ENCODE data around the gene PDE6B.

Gene PDE6B

DNA sequence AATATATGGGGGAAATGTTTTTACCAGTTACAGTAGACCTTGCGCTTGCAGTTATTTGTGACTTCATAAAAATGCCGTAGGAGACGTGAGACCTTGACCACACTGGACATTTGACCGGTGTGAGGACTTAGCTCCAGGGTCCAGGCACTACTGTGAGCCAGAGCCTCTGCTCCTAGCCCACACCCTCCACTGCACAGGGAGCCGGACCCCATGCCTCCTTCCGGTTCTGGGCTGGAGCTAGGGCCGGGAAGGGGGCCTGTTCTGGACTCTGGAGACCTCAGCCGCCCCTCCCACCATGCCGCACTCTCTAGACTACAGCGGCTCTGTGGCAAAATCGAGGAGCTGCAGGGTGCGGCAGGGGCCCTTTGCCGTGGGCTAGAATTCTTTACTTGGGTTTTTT is 85.5 kb downstream of the PDE6B start:
- no peak overlapping the region for H3K4me3 ChIP-seq
- DNase-seq (ENCODE audit: low spot score in 2 of 2) = no peak
- in situ Hi-C loops (cut with MboI; ENCODE audit: low sequenced_read_pairs) = no loop called here
- H3K27me3 ChIP-seq (ENCODE audit: low read depth) = no peaks in the 10 kb centered on the region
- H3K9me3 ChIP-seq = no peaks in the 10 kb centered on the region
- peaks cover 18% of the 10 kb centered on the region for H3K36me3 ChIP-seq (replicated peaks)
- H3K4me1 ChIP-seq = peaks cover 9% of the 10 kb centered on the region

DNA sequence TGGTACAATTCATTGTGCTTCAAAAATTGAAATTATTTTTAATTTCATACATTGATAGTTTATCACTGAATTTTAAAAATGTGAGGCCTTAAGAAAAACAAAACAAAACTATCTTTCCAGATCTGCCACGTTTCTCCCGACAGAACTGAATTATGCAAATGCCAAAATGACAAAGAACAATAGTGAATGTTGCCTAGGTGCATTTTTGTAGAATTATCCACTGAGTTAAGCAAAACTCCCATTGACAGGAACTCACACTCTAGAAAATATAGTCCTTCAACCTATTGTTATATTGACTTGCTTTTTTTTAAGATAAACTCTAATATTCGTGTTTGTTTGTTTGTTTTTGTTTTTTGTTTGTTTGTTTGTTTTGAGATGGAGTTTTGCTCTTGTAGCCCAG is 86.7 kb downstream of the PDE6B start:
- DNase-seq (ENCODE audit: low spot score in 2 of 2) = no peak
- H3K4me3 ChIP-seq = no peak overlapping the region
- peaks cover 17% of the 10 kb centered on the region; the same call in 1 of the 2 replicates for H3K36me3 ChIP-seq (replicated peaks)
- H3K9me3 ChIP-seq = no peaks in the 10 kb centered on the region
- in situ Hi-C loops (cut with MboI; ENCODE audit: low sequenced_read_pairs) = no loop called here
- H3K4me1 ChIP-seq = peaks cover 7% of the 10 kb centered on the region
- no peaks in the 10 kb centered on the region for H3K27me3 ChIP-seq (ENCODE audit: low read depth)

DNA sequence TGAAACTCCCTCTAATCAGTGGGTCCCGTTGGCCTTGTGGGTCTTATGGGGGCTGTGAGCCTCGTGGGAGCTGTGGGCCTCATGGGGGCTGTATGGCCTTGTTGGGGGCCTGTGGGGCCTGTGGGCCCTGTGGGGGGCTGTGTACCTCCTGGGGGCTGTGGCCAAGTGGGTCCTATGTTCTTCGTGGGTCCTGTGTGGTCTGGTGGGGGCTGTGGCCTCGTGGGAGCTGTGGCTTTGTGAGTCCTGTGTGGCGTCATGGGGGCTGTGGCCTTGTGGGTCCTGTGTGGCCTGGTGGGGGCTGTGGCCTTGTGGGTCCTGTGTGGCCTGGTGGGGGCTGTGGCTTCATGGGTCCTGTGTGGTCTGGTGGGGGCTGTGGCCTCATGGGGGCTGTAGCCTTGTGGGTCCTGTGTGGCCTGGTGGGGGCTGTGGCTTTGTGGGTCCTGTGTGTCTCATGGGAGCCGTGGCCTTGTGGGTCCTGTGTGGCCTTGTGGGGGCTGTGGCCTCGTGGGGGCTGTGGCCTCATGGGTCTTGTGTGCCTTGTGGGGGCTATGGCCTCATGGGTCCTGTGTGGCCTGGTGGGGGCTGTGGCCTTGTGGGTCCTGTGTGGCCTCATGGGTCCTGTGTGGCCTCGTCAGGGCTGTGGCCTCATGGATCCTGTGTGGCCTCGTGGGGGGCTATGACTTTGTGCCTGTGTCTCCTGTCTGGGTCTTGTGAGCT is 87.7 kb downstream of the PDE6B start:
- Histone ChIP-seq H3K36me3 (replicated peaks) (peaks cover 17% of the 10 kb centered on the region; the same call in 1 of the 2 replicates), H3K27me3 (ENCODE audit: low read depth) (no peaks in the 10 kb centered on the region), H3K4me3 (no peak overlapping the region), H3K4me1 (peaks cover 7% of the 10 kb centered on the region), H3K9me3 (no peaks in the 10 kb centered on the region)
- in situ Hi-C loops (cut with MboI; ENCODE audit: low sequenced_read_pairs) = no loop called here
- no peak for DNase-seq (ENCODE audit: low spot score in 2 of 2)

DNA sequence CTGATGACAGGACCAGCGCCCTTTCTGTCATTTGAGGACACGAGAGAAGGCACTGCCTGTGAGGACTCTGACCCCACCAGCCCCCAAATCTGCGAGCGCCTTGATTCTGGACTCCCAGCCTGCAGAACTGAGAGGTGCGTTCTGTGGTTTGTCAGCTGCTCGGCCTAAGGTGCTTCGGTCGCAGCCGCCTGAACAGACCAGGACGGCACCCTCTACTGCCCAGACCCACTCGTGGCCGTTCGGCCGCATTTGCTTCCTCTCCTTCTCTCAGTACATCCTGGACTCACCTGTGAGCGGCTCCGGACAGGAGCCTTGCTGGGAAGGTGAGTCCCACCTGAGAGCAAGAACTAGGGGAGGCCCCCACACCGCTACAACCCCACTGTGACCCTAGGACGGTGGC is 88.7 kb downstream of the PDE6B start:
- Histone ChIP-seq H3K36me3 (replicated peaks) (peaks cover 14% of the 10 kb centered on the region; the same call in 1 of the 2 replicates), H3K4me1 (peaks cover 7% of the 10 kb centered on the region), H3K27me3 (ENCODE audit: low read depth) (no peaks in the 10 kb centered on the region), H3K9me3 (no peaks in the 10 kb centered on the region), H3K4me3 (no peak overlapping the region)
- in situ Hi-C loops (cut with MboI; ENCODE audit: low sequenced_read_pairs) = no loop called here
- no peak for DNase-seq (ENCODE audit: low spot score in 2 of 2)

DNA sequence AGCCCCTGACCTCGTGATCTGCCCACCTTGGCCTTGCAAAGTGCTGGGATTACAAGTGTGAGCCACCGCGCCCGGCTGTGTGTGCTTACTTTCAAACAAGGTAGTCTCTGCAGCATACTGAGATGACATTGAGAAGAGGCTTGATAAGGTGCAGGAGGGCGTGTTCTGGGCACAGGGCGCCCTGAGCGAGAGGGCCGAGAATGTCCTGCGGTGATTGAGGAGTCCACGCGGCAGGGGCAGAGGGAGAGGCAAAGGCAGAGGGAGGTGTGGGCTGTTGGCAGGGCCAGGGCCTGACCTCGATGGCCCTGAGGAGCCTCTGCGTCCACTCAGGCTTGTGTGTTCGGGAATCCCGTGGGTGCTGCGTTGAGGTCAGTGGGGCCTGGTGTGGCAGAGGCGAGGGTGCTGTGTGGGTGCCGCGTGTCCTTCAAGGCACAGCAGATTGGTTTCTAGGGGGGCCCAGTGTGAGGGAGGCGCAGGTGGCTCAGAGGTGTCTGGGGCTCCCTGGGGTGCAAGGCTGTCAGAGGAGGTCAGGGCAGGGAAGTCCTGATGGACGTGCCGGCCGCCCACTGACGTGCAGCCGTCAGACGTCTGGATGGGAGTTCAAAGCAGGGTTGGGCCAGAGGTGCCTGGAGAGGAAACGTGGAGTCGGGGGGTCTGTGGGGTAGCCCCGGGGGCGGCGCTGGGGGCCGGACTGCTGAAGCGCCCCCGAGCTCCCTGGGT is 92.4 kb downstream of the PDE6B start:
- Histone ChIP-seq H3K4me1 (no peaks in the 10 kb centered on the region), H3K36me3 (replicated peaks) (peaks cover 10% of the 10 kb centered on the region), H3K27me3 (ENCODE audit: low read depth) (no peaks in the 10 kb centered on the region), H3K4me3 (no peak overlapping the region), H3K9me3 (no peaks in the 10 kb centered on the region)
- in situ Hi-C loops (cut with MboI; ENCODE audit: low sequenced_read_pairs) = no loop called here
- DNase-seq (ENCODE audit: low spot score in 2 of 2) = no peak

DNA sequence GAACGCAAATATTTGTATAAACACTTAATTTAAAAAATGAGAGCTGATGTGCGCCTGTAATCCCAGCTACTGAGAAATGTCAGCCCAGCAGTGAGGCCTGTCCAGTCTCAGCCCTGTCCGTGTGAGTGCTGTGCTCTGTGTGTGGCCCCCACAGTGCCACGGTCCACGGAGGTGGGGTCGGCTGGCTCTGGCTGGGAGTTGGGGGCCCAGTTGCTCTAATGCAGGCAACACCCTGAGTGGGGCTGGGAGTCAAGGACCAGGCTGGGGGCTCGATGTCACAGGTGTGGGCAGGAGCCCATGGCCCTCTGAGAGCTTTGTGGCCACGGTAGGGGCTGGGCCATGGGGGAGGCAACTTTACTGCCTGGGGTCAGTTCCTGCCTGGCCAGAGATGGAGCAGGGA is 93.1 kb downstream of the PDE6B start:
- H3K9me3 ChIP-seq = no peaks in the 10 kb centered on the region
- H3K36me3 ChIP-seq (replicated peaks) = peaks cover 10% of the 10 kb centered on the region
- no peak for DNase-seq (ENCODE audit: low spot score in 2 of 2)
- H3K4me1 ChIP-seq = no peaks in the 10 kb centered on the region
- in situ Hi-C loops (cut with MboI; ENCODE audit: low sequenced_read_pairs) = no loop called here
- H3K4me3 ChIP-seq = no peak overlapping the region
- H3K27me3 ChIP-seq (ENCODE audit: low read depth) = no peaks in the 10 kb centered on the region
